GM18868 (cell line): Measurements from ENCODE around the gene SPTLC1.
A peak's percentile ranks its signal among the peaks of the same experiment; 100 is the strongest.

Experiments used
- ATAC-seq: cut with Tn5 transposase; IDR thresholded peaks from one replicate; pipeline ENCODE4 v1.9.1; 2021; ENCODE audit warnings: mild to moderate bottlenecking, moderate library complexity; ENCODE audit not compliant: unreplicated experiment

Gene SPTLC1

DNA sequence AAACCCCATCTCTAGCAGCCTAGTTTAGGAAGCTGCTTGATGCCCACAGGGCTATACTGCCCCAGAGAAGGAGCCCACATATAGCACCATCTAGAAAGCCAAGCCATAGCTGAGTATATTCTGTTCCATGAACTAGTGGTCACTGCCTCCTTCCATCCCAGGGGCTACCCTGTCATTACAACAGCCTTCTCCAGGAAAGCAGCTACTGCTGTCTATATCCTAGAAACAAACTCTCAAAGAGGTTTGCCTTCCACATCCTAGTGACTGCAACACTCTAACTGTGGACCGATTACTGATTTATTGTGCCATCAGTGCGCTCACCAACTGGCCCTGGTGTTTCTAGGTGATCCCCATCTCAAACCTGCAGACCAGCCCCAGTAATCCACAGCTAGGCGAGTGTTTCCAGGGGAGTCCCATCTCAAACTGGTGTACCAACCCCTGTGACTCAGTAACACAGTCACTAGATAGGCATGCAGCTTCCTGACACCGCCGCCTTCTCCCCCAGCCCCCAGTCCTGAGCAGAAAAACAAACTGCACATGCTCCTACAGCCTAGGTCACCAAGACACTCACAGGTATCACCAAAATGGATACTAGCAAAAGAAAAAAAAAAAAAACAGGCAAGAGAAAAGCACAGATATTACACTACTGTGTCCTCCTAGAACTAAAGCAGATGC lies 14.8 kb downstream of the SPTLC1 start:
- no peak for ATAC-seq

DNA sequence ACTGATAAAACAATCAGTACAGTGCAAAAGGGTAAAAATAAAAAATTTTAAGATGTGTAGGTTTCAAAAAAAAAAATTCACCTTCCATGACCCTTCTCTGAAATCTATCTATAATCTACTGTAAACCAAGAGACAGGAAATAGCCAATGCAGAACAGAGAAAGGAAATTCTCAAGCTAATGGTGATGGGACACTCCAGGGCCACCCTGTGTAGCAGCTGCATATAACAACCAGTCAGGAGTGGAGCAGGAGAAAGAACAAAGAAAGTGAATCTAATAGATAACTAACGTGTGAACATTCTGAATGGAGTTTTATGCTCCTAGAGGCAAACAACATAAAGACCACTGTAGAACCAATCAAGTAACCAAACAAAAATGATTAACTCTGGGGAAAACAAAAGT lies 16.6 kb downstream of the SPTLC1 start:
- peak; percentile 77 for ATAC-seq

DNA sequence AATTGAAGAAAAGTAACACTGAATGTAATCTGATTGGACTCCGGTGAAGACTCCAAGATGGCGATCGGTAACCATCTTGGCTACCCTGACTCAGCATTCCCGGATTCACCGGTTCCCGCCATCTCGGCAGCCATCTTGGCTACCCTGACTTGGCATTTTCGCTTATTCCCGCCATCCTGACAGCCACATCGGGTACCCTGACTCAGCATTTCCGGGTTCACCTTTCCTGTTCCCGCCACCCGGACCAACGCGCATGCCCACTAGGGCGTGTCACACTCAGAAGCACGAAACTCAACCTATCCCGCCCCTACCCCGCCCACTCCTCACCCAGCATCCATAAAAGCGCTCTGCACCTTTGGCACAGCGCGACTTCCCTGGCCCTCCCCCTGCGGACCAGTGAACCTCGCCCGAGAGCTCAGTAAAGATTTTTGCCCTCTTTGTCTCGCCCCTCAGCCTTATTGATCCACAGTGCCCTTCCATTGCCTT lies 17.2 kb downstream of the SPTLC1 start:
- peak; percentile 54 for ATAC-seq

DNA sequence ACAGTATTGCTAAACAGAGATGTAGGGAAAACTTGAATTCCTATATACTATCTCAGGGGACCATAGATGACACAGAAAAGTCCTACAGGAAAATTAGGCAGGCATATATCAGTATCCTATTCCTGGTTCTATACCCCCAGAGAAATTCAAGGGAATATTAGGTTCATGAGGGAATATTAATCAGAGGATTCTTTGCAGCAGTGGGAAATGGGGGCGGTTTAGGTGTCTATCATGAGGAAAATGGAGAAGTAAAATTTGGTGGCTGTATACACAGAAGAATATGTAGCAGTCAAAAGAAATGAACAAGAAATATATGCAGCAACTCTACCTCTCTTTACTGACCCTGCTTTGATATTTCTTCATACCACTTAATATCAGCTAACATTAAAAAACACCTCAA lies 20.0 kb downstream of the SPTLC1 start:
- no peak for ATAC-seq

DNA sequence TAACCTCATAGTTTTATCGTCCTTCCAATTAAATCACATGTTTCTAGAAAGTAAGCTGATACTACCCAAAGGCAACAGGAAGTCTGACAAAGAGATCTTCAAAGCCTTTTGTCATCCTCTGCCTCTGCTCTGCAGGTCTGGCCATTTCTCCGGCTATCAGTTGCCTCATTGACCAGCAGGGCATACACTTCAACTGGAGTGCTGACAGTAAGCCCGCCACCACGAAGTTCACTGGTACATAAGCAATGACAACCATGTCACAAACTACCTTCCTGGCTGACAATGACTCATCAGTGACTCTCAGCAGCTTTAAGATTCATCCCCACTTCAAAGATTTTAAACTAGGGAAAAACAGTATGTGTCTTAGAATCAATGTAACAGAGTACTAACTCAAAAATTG lies 20.6 kb downstream of the SPTLC1 start:
- ATAC-seq: no peak

DNA sequence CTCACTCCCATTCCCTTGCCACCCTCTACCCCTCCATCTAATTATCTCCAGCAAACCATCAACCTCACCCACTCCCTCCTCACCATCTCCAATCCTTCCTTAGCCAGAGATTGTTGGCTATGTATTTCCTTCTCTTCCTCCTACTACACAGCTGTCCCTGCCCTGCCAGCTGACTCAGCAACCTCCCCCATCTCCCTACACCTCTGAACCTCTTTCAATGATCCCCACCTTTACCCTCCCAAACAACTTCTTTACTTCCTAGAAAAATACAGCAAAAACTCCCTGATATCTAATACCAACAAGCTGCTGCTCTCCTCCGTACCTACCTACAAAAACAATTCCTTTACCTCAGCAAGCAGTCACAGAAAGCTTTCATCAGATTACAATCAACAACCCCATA lies 37.3 kb downstream of the SPTLC1 start:
- ATAC-seq: no peak

DNA sequence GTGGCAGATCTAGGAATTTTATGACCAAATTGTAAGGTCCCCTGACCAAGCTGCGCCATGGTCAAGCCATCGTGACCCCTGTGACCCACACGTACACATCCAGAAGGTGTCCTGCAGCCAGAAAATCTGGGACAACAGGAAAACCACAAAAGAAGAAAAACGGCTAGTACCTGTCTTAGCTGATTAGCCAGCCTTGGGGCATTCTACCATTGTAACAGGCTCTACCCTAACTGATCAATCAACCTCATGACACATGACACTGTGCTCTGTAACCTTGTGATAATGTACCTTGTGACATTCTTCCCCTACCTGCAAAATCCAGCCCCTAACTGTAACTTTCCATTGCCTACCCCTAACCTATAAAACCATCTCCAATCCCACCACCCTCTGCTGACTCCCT lies 43.6 kb downstream of the SPTLC1 start:
- no peak for ATAC-seq

DNA sequence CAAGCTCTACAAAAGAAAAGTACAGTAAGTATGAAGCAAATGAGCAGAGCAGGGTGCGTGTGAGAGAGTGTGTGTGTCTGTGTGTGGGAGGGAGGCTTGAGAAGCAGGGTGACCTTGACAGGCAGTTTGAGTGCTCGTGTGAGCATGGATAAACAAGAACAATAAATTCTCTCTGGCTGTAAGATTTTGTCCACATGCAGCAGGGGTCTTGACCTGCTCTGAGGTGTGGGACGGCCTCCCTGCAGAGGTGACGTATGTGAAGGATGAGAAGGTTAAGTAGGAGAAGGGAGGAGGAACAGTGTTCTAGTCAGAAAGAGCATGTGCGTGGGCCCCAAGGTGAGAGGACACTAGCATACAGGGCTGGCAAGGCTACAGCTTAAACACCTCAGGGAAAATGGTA lies 49.0 kb downstream of the SPTLC1 start:
- no peak for ATAC-seq

DNA sequence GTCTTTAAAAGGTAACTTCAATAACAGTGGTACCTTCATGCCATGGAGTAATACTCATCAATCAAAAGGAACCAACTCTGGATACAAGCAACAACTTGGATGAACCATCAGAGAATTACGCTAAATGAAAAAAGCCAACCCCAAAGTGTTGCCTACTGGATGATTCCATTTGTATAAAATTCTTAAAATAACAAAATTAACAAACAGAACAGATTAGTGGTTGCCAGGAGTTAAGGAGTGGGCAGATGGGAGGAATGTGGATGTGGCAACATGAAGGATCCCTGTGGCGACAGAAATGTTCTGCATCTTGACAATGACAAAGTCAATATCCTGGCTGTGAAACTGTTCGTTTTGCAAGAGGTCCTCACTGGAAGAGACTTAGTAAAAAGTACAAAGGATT lies 50.5 kb downstream of the SPTLC1 start:
- ATAC-seq: no peak

DNA sequence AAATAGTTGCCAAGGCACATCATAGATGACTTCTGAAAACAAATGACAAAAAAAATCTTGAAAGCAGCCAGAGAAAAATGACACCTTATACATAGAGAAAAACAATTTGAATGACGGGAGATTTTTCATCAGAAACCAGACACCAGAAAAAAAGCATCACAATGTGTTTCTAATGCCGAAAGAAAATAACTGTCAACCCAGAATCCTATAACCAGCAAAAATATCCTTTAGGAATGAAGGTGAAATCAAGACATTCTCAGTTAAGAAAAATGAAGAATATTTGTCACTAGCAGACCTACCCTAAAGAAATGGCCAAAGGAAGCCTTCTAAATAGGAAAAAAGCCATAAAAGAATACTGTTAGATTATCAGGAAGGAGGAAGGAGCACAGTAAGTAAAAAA lies 54.0 kb downstream of the SPTLC1 start:
- no peak for ATAC-seq

DNA sequence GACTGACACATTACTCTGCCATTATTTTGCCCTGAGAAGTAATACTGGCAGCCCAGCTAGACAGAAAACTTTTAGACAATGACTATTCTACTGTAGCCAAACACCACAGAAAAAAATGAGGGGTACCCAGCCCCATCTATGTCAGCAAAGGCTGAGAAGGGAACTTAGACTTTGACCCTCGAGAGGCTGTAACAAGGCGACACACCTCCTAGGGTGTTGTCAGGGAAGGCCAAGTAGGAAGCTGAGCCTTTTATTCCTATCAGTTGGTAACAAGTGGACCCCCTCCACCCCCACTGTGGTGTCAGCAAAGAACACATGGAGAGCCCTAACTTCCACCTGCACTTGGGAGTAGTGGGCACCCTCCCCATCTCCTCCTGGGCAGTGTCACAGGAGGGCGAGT lies 55.6 kb downstream of the SPTLC1 start:
- no peak for ATAC-seq

DNA sequence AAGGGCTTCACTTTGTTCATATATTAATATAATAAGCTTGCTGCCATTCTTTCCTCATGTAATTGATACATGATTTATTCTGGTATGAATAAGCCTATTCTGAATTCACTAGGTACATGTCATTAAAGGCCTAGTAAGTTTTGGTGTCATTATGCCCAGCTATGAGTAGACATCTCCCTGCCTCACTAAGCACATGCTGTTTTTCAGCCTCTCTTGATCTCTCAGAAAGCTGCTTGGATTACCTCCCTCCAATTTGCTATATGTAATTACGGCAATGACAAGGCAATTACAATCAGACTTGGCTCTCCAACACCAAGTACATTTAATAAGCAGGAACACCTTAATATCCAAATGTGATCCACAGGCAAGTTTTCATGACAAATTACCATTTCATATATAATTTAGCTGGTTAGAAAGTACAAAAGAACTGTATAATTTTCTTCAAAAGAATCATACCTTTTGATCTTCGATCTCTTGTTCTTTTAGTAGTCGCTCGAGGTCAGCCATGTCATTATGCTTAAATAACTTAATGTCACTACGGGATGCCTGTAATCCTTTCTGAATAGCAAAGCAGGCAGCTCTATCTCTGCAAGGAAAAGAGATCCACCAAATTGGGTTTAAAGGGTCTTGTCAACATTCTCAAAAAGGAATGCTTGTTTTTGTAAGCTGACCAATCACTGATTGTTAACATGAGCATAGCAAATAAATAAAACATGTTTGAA lies 56.3 kb downstream of the SPTLC1 start:
- no peak for ATAC-seq

DNA sequence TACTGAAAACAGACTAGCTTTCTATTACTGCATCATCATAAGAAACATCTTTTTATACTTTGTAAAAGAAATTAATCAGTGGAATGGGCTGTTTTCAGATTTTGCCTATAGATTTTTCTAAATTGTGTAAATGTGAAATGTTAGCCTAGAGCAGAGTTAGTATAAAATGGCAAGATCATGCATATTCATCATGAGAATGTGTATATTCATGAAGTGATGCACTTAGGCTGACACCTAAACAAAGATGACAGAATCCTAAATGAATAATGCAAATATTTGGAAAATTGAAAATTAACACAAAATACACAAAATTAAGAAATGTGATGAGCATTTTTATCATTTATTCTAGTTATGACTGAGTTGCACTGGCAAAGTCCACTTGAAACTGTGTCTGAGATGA lies 57.2 kb downstream of the SPTLC1 start:
- no peak for ATAC-seq

DNA sequence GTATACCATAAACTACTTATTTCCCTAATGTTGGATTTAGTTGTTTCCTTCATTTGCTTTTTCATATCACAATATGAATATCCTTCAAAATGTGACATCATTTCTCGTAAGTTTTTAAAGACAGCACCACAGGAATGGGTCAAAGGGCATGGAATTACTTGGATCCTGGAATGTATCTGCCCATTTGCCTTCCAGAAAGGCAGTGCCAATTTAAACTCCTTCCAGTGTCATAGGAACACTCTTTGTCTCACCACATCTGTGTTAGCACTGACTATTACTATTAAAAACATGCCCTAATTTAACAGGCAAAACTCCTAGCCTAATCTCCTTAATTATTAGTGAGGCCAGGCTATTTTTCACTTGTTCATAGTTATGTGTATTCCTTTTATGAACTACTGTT lies 58.0 kb downstream of the SPTLC1 start:
- ATAC-seq: no peak

DNA sequence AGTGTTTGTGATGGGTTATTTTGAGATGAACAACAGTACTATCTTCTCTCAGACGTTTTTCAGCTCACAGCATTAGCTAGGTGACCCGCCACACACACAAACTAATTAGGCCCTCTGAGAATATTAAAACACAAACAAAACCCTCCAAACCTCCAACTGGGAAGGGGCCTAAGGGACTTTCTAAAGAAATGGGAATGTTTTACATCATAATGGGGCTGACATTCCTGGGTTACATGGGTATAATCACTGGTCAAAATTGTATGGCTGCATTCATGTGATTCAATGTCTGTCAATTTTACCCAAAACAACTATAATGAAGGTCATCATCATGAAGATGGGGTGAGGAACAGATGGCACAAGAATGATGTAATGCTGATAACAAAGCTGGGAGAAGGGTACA lies 59.6 kb downstream of the SPTLC1 start:
- ATAC-seq: no peak

DNA sequence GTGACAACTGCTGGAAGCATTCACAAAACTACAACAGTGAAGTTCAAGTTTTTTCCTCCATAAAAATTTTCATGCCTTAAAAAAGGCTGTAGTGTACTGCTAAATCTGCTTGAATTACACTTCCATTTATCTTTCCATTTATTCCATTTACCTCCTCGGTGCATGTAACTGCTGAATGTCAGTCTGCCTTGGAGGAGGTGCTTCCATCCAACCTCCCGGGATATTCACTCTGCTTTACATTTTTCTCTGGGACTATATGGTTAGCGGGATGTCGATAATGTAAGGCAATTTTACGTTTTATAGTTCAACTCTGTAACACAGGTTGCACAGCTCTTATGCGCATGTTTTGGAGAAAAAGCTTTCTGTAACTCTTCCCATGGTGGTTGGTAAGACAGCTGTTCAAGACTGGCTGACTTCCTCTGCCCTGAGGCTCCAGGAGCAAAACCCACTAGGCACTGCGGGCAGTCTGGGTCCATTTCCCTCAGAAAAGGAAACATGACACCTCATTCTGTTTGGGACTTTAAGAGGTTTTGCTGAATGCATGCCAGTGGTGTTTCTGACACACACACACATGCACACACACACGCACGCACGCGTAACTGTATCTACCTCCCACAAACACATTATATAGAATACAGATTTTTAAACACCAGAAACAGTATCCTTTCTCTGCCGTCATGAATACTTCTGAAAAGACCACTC lies 66.1 kb downstream of the SPTLC1 start:
- ATAC-seq: no peak

DNA sequence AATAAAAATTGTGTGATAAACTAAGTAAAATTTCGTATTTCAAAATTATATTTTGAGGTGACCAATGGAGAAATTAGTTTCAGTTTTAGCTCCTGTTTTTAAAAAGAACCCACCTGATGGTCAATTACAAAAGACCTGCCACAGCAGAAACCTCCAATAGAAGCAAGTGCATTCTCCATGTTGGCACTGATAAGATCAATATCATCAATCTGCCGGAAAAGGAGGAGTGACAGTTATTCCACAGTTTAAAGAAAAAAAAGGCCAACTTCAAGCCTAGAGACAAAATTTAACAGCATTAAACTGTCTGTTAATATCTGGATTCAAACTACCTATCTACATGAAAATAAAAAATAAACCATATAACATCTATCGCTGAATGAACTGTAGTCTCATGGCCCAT lies 67.7 kb downstream of the SPTLC1 start:
- ATAC-seq: no peak

DNA sequence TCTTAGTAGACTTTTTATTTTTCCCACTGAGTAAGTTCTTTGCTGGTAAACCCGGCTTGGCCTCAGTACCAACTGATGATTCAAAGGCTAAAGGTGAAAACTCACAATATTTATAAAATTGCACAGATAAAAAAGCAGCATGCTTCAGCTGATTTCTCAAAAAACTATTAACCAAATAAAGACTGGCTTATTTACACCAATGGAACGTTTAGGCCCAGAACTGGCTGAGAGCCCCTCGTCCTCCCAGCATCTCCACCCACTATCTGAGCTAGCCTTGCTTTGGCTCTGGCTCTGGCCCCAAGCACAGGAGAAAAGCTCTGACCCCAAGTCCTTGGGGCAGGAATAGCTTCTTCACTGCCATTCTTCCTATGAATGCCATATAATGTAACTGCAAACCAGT lies 68.5 kb downstream of the SPTLC1 start:
- ATAC-seq: no peak

DNA sequence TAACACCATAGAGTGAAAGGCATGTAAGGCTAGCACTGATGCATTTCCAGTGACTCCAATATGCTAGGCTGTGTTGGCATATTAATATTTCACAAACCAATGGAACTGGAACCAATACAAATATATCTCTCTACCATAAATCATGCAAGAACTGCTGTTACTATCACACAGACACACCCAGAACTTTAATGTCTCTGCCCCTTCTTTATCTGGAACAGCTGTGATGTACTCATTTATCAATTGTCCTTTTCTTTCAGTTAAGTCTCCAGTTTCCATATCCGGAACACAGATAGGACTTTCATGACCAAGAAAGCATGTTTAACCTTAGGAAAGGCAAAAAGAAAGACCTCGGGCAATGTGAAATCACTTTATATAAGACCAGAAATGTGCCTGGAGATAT lies 70.3 kb downstream of the SPTLC1 start:
- ATAC-seq: no peak

DNA sequence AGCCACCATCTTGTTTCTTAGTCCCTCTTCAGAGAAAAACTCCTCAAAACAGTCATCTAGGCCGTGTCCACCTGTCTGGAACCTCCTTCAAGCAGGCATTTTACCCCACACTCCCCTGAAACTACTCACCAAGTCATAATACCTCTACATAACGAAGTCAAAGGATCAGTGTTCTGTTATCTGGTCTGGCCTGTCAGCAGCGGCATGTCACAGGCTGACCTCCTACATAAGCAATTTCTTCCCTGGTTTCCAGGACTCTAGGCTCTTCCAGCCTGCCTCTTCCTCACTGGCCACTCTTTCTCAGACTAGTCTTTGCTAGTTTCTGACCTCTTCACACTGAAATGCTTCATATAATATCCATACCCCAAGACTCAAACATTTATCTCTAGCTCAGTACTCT lies 72.2 kb downstream of the SPTLC1 start:
- no peak for ATAC-seq

DNA sequence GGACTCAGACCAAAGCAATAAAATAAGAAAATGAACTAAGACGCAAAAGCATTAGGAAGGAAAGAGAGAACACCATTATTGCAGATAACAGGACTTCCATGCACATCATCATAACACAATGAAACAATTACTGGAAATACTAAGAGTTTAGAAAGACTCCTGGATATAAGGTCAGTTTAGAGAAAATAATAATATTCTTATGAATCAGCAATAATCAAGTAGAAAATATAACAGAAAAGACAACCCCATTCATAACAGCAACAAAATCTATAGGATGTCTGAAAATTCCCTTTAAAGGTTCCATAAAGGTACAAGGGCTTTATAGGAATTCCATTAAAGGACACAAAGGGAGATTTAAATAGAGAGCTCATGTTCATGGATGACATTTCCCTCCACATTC lies 73.0 kb downstream of the SPTLC1 start:
- no peak for ATAC-seq

DNA sequence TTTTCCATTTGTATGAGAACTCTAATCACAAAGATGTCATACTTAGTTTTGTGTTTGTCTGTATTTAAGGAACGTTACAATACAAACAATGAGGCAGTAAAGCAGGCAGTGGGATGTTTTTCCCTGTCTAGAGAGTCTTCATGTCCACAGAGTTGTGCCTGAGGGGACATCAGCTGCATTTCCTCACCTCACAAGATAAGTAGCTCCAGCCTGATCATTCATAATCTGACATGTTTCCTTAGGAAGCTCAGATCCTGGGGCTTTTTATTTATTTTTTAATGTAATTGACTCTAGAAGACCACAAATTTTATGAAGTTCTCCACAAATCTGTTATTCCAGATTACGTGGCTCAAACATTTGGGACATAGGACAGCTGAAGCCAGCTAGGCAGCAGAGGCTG lies 78.5 kb downstream of the SPTLC1 start:
- no peak for ATAC-seq
